ENCODE data around the gene CLBA1. TPM values are rescaled to one million over a fixed set of nuclear protein-coding genes. Genes with fewer than 3 reads are reported as not detected.
A peak's percentile ranks its signal among the peaks of the same experiment; 100 is the strongest.

The CLBA1 gene
- total RNA-seq, 2 experiments from 2014 or later = 0.55 to 0.95 TPM

- H3K27me3 Mint-ChIP-seq (ENCODE audit: low read depth) = peaks cover 14% of the 10 kb centered on the region
- POLR2A ChIA-PET = no interaction called here
- CTCF ChIA-PET = no interaction called here
- H3K9me3 Mint-ChIP-seq (ENCODE audit: insufficient read depth) = no peaks in the 10 kb centered on the region
- DNase-seq = no peak
- no peak for ATAC-seq
- no peak overlapping the region for H3K4me3 Mint-ChIP-seq
- no peaks in the 10 kb centered on the region for H3K36me3 Mint-ChIP-seq (ENCODE audit: low read depth)
- H3K4me1 Mint-ChIP-seq (ENCODE audit: low read depth) = no peaks in the 10 kb centered on the region
- no peak overlapping the region for H3K27ac Mint-ChIP-seq
Observed at GRCh38 chr14:104966981-104967385, 18.6 kb upstream of the CLBA1 start.

GRCh38 chr14:104967386-104968152 lies 18.0 kb upstream of the CLBA1 start:
- CTCF ChIA-PET = no interaction called here
- DNase-seq (no peak), ATAC-seq (peak; percentile 25)

DNA sequence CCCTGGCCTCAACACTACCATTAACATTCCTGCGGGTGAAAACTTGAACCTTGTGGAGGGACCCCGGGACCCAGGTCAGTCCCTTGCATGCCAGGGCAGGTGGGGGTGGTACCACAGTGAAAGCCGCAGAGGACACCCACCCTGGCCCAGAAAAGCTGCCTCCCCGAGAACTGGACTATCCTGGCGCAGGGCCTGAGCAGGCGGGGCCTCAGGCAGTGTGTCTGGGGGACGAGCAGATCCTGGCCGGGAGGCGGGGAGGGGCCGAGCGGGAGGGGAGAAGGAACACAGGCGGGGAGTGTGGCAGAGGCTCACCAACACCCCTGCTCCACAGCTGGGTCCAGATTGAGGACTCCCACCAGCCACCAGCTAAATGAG lies 17.4 kb upstream of the CLBA1 start:
- H3K27ac Mint-ChIP-seq = no peak overlapping the region
- H3K4me3 Mint-ChIP-seq = no peak overlapping the region
- no peaks in the 10 kb centered on the region for H3K36me3 Mint-ChIP-seq (ENCODE audit: low read depth)
- DNase-seq (no peak), ATAC-seq (no peak)
- ChIA-PET CTCF (no interaction called here), POLR2A (no interaction called here)
- no peaks in the 10 kb centered on the region for H3K9me3 Mint-ChIP-seq (ENCODE audit: insufficient read depth)
- peaks cover 11% of the 10 kb centered on the region for H3K27me3 Mint-ChIP-seq (ENCODE audit: low read depth)
- no peaks in the 10 kb centered on the region for H3K4me1 Mint-ChIP-seq (ENCODE audit: low read depth)

More at GRCh38 chr14:104967386-104968152, 18.0 kb upstream of the CLBA1 start:
- Mint-ChIP-seq H3K4me1 (ENCODE audit: low read depth) (no peaks in the 10 kb centered on the region), H3K27ac (no peak overlapping the region), H3K36me3 (ENCODE audit: low read depth) (no peaks in the 10 kb centered on the region), H3K27me3 (ENCODE audit: low read depth) (peaks cover 14% of the 10 kb centered on the region), H3K9me3 (ENCODE audit: insufficient read depth) (no peaks in the 10 kb centered on the region), H3K4me3 (no peak overlapping the region)
- POLR2A ChIA-PET = no interaction called here

- DNase-seq (no peak), ATAC-seq (no peak)
- Mint-ChIP-seq H3K36me3 (ENCODE audit: low read depth) (no peaks in the 10 kb centered on the region), H3K4me3 (no peak overlapping the region), H3K27me3 (ENCODE audit: low read depth) (peaks cover 11% of the 10 kb centered on the region), H3K27ac (no peak overlapping the region), H3K9me3 (ENCODE audit: insufficient read depth) (no peaks in the 10 kb centered on the region), H3K4me1 (ENCODE audit: low read depth) (no peaks in the 10 kb centered on the region)
- POLR2A ChIA-PET = no interaction called here
- CTCF ChIA-PET = no interaction called here
Observed at GRCh38 chr14:104968541-104969401, 16.8 kb upstream of the CLBA1 start.

GRCh38 chr14:104969741-104970230 lies 15.8 kb upstream of the CLBA1 start:
- H3K27ac Mint-ChIP-seq = no peak overlapping the region
- ATAC-seq = no peak
- CTCF ChIA-PET = no interaction called here
- no peaks in the 10 kb centered on the region for H3K4me1 Mint-ChIP-seq (ENCODE audit: low read depth)
- H3K27me3 Mint-ChIP-seq (ENCODE audit: low read depth) = peaks cover 11% of the 10 kb centered on the region
- no peak for DNase-seq
- no peak overlapping the region for H3K4me3 Mint-ChIP-seq
- POLR2A ChIA-PET = no interaction called here
- H3K9me3 Mint-ChIP-seq (ENCODE audit: insufficient read depth) = no peaks in the 10 kb centered on the region
- no peaks in the 10 kb centered on the region for H3K36me3 Mint-ChIP-seq (ENCODE audit: low read depth)

GRCh38 chr14:104970231-104971068 lies 15.1 kb upstream of the CLBA1 start:
- POLR2A ChIA-PET = no interaction called here
- no peak overlapping the region for H3K27ac Mint-ChIP-seq
- no peaks in the 10 kb centered on the region for H3K4me1 Mint-ChIP-seq (ENCODE audit: low read depth)
- ATAC-seq (no peak), DNase-seq (no peak)
- H3K36me3 Mint-ChIP-seq (ENCODE audit: low read depth) = no peaks in the 10 kb centered on the region
- peaks cover 11% of the 10 kb centered on the region for H3K27me3 Mint-ChIP-seq (ENCODE audit: low read depth)
- H3K4me3 Mint-ChIP-seq = no peak overlapping the region
- CTCF ChIA-PET = no interaction called here
- H3K9me3 Mint-ChIP-seq (ENCODE audit: insufficient read depth) = no peaks in the 10 kb centered on the region

- Mint-ChIP-seq H3K27me3 (ENCODE audit: low read depth) (peaks cover 15% of the 10 kb centered on the region), H3K36me3 (ENCODE audit: low read depth) (no peaks in the 10 kb centered on the region), H3K4me3 (no peak overlapping the region), H3K9me3 (ENCODE audit: insufficient read depth) (no peaks in the 10 kb centered on the region), H3K4me1 (ENCODE audit: low read depth) (peaks cover 4% of the 10 kb centered on the region), H3K27ac (no peak overlapping the region)
- DNase-seq (no peak), ATAC-seq (no peak)
- ChIA-PET CTCF (interaction anchor here (6.1 kb wide), 1 partner anchor 73 kb away, joined by 63 read pairs; no protein-coding TSS in a partner anchor), POLR2A (no interaction called here)
Observed at GRCh38 chr14:104971447-104972240, 13.9 kb upstream of the CLBA1 start.

- ChIA-PET POLR2A (interaction anchor here (0.6 kb wide), 1 partner anchor 85 kb away, joined by 3 read pairs; no protein-coding TSS in a partner anchor), CTCF (interaction anchor here (1.0 to 6.1 kb wide), 2 partner anchors 72 to 230 kb away, joined by 3 to 63 read pairs; no protein-coding TSS in a partner anchor)
- peaks cover 17% of the 10 kb centered on the region for H3K27me3 Mint-ChIP-seq (ENCODE audit: low read depth)
Observed at GRCh38 chr14:104972301-104973134, 13.1 kb upstream of the CLBA1 start.

GRCh38 chr14:104973135-104973384 lies 12.5 kb upstream of the CLBA1 start:
- Mint-ChIP-seq H3K27me3 (ENCODE audit: low read depth) (peaks cover 19% of the 10 kb centered on the region), H3K36me3 (ENCODE audit: low read depth) (no peaks in the 10 kb centered on the region), H3K4me3 (no peak overlapping the region), H3K4me1 (ENCODE audit: low read depth) (peaks cover 10% of the 10 kb centered on the region), H3K9me3 (ENCODE audit: insufficient read depth) (no peaks in the 10 kb centered on the region), H3K27ac (no peak overlapping the region)
- DNase-seq (no peak), ATAC-seq (no peak)
- ChIA-PET POLR2A (interaction anchor here (0.6 kb wide), 1 partner anchor 85 kb away, joined by 3 read pairs; no protein-coding TSS in a partner anchor), CTCF (interaction anchor here (1.0 to 6.1 kb wide), 3 partner anchors 11 to 229 kb away, joined by 3 to 63 read pairs (median 8); no protein-coding TSS in a partner anchor)

More at GRCh38 chr14:104972301-104973134, 13.1 kb upstream of the CLBA1 start:
- Mint-ChIP-seq H3K4me1 (ENCODE audit: low read depth) (peaks cover 7% of the 10 kb centered on the region), H3K4me3 (no peak overlapping the region), H3K27ac (no peak overlapping the region), H3K9me3 (ENCODE audit: insufficient read depth) (no peaks in the 10 kb centered on the region), H3K36me3 (ENCODE audit: low read depth) (no peaks in the 10 kb centered on the region)
- ATAC-seq = no peak
- DNase-seq = no peak

- no peak for ATAC-seq
- no peak for DNase-seq
- H3K27me3 Mint-ChIP-seq (ENCODE audit: low read depth) = peaks cover 20% of the 10 kb centered on the region
- H3K27ac Mint-ChIP-seq = no peak overlapping the region
- H3K9me3 Mint-ChIP-seq (ENCODE audit: insufficient read depth) = no peaks in the 10 kb centered on the region
- H3K36me3 Mint-ChIP-seq (ENCODE audit: low read depth) = no peaks in the 10 kb centered on the region
- H3K4me1 Mint-ChIP-seq (ENCODE audit: low read depth) = peaks cover 10% of the 10 kb centered on the region
- POLR2A ChIA-PET = interaction anchor here (0.6 kb wide), 1 partner anchor 84 kb away, joined by 3 read pairs; no protein-coding TSS in a partner anchor
- CTCF ChIA-PET = interaction anchor here (1.0 to 6.1 kb wide), 3 partner anchors 11 to 229 kb away, joined by 3 to 63 read pairs (median 8); no protein-coding TSS in a partner anchor
- no peak overlapping the region for H3K4me3 Mint-ChIP-seq
Observed at GRCh38 chr14:104973385-104974145, 12.0 kb upstream of the CLBA1 start.
